ENCODE data around the gene SLC1A2. TPM values are rescaled to one million over a fixed set of nuclear protein-coding genes. Genes with fewer than 3 reads are reported as not detected.

Gene SLC1A2
- total RNA-seq, 1 experiment from 2014 or later = 0.25 TPM

DNA sequence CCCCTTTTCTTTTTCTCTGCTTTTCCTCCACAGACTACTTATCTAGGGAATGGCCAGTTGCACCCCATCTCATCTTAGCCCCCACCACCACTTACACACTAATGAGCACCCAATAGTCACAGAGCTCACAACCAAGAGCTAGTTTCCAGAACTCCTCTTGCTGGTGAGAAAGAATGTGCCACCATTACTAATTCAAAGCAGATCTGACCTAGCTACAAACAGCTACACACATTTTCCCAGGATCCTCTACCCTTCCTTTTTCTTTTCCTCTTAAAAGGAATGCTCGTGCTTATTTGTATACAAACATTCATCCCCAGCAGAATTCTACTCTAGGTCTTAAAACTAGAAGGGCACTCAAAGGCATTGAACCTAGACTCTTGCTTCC, 143.6 kb downstream of the SLC1A2 start:
- Histone ChIP-seq H3K36me3 (ENCODE audit: control insufficient read depth in 1 of 2, insufficient read depth in 2 of 2, low read length in 2 of 2) (no peaks in the 10 kb centered on the region), H3K27me3 (ENCODE audit: insufficient read depth, low read length) (no peaks in the 10 kb centered on the region), H3K4me2 (ENCODE audit: low read length) (no peak overlapping the region), H3K9me2 (ENCODE audit: insufficient read depth) (no peaks in the 10 kb centered on the region), H3K9me3 (ENCODE audit: control insufficient read depth in 1 of 2, insufficient read depth in 1 of 2, low read depth in 1 of 2, low read length in 2 of 2) (no peaks in the 10 kb centered on the region), H2AFZ (ENCODE audit: low read depth, low read length, poor library complexity, severe bottlenecking) (no peak overlapping the region), H3K27ac (ENCODE audit: low read depth, low read length) (no peak overlapping the region), H3K79me2 (ENCODE audit: insufficient read depth, low read length) (no peaks in the 10 kb centered on the region), H3K4me1 (ENCODE audit: control insufficient read depth in 1 of 2, insufficient read depth in 2 of 2, low read length in 2 of 2) (no peaks in the 10 kb centered on the region), H3K4me3 (replicated peaks in 1 of 2; ENCODE audit: low read depth in 1 of 2, low read length in 2 of 2) (no peak overlapping the region), H4K20me1 (ENCODE audit: insufficient read depth) (no peaks in the 10 kb centered on the region), H3K9ac (ENCODE audit: low read length) (no peak overlapping the region)
- intact Hi-C loops (cut with micrococcal nuclease) = no loop called here
- POLR2A ChIA-PET = no interaction called here
- TF ChIP-seq SIN3A (IDR thresholded peaks at IDR 0.05; ENCODE audit: low read depth) = no peak
- TF ChIP-seq, protein P1, sequence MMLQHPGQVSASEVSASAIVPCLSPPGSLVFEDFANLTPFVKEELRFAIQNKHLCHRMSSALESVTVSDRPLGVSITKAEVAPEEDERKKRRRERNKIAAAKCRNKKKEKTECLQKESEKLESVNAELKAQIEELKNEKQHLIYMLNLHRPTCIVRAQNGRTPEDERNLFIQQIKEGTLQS (IDR thresholded peaks at IDR 0.05) = no peak
- TF ChIP-seq SRF (IDR thresholded peaks at IDR 0.05; ENCODE audit: low read depth) = no peak
- no peak for TF ChIP-seq EGR1 (IDR thresholded peaks at IDR 0.05; ENCODE audit: low read depth)
- no peak for TF ChIP-seq RAD21 (IDR thresholded peaks at IDR 0.05; ENCODE audit: low read depth)
- TF ChIP-seq FOSL1 (IDR thresholded peaks at IDR 0.05; ENCODE audit: low read depth) = no peak
- no peak for TF ChIP-seq CBX3 (IDR thresholded peaks at IDR 0.05; ENCODE audit: low read depth)
- TF ChIP-seq JUND (IDR thresholded peaks at IDR 0.05) = no peak
- RAD21 ChIA-PET (ENCODE audit: low non-redundant PET in 1 of 2, low total read pairs in 2 of 2, uncharacterized antibody in 2 of 2, unreplicated experiment in 2 of 2) = no interaction called here
- no peak for DNase-seq (ENCODE audit: low read depth, low spot score)
- BruUV-seq (replicated peaks) = no TSS peak
- ATAC-seq = no peak
- CTCF ChIA-PET = no interaction called here

DNA sequence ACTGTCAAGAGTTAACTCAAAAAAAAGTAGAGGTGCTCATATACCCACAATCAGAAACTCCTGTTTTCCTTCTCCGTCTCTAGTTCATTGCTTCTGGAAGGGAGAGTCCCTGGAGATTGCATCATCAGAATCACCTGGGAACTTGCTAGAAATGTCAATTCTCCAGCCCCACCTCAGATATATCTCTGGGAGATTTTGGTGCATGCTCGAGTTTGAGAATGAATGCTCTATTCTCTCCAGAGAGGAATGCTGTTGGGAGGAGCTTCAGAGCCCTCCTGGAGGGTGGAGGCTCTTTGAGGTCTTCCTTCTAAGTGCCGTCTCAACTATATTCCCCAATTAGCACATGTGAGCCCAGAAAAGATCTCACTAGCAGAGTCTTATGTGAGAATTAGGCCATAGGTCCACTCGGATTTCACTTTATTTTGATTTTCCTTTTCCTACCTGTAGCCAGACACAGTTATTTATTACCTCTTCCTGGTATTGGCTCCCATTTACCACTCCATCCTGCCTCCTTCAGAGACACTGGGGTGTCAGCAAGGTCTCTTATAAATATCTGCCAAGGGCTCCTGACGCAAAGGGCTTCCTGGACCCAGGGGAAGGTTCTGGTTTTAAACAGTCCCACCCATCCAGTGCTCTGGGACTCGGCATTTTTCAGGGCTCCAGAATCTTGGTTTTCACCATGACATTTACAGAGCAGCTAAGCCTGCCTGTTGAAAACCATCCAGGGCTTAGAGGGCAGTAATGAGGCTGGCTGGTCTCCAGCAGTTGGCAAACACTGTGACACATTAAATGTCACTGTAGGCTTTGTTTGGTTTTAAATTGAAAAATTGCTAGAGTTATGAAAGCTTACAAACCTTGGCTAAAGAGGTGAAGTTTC, 144.2 kb downstream of the SLC1A2 start:
- Histone ChIP-seq H3K4me3 (replicated peaks in 1 of 2; ENCODE audit: low read depth in 1 of 2, low read length in 2 of 2) (no peak overlapping the region), H3K4me2 (ENCODE audit: low read length) (no peak overlapping the region), H4K20me1 (ENCODE audit: insufficient read depth) (no peaks in the 10 kb centered on the region), H3K4me1 (ENCODE audit: control insufficient read depth in 1 of 2, insufficient read depth in 2 of 2, low read length in 2 of 2) (no peaks in the 10 kb centered on the region), H3K79me2 (ENCODE audit: insufficient read depth, low read length) (no peaks in the 10 kb centered on the region), H3K27ac (ENCODE audit: low read depth, low read length) (no peak overlapping the region), H3K9ac (ENCODE audit: low read length) (no peak overlapping the region), H3K9me3 (ENCODE audit: control insufficient read depth in 1 of 2, insufficient read depth in 1 of 2, low read depth in 1 of 2, low read length in 2 of 2) (no peaks in the 10 kb centered on the region), H3K36me3 (ENCODE audit: control insufficient read depth in 1 of 2, insufficient read depth in 2 of 2, low read length in 2 of 2) (no peaks in the 10 kb centered on the region), H3K9me2 (ENCODE audit: insufficient read depth) (no peaks in the 10 kb centered on the region), H2AFZ (ENCODE audit: low read depth, low read length, poor library complexity, severe bottlenecking) (no peak overlapping the region), H3K27me3 (ENCODE audit: insufficient read depth, low read length) (no peaks in the 10 kb centered on the region)
- TF ChIP-seq YY1 (IDR thresholded peaks at IDR 0.05; ENCODE audit: extremely low read depth, insufficient replicate concordance, low read depth, low read length) (no peak), CTCF (IDR thresholded peaks at IDR 0.05 in 2 of 3, conservative IDR thresholded peaks at IDR 0.05 in 1 of 3; ENCODE audit: borderline replicate concordance in 1 of 3, insufficient read depth in 1 of 3, low read depth in 2 of 3, low read length in 2 of 3) (0 out of 6 replicates have a peak, but pooled peaks of 1 of the 3 experiments have one; percentile 3)
- ChIA-PET CTCF (no interaction called here), RAD21 (ENCODE audit: low non-redundant PET in 1 of 2, low total read pairs in 2 of 2, uncharacterized antibody in 2 of 2, unreplicated experiment in 2 of 2) (no interaction called here), POLR2A (no interaction called here)
- no TSS peak for BruUV-seq (replicated peaks)
- ATAC-seq = peak; percentile 40; the same call in 1 of the 2 replicates
- intact Hi-C loops (cut with micrococcal nuclease) = no loop called here
- DNase-seq (ENCODE audit: low read depth, low spot score) = no peak

Data from HCT116 (cell line).